GM18951 (cell line): ENCODE measurements around the gene MBP.

ENCODE experiments used
- POLR2A ChIP-seq: IDR thresholded peaks from 4 replicates; pipeline ENCODE4 v1.6.1; 2011; ENCODE audit warnings: mild to moderate bottlenecking; ENCODE audit not compliant: insufficient read length, insufficient read depth; ENCODE audit errors: extremely low read depth
- in situ Hi-C: fragments of 300-500 bp; cut with MboI; formaldehyde crosslinking; loops from one replicate; pipeline ENCODE4 v1.12.0; 2022; ENCODE audit warnings: low sequenced_read_pairs, mixed read lengths, inconsistent platforms; ENCODE audit not compliant: unreplicated experiment

MBP gene

DNA sequence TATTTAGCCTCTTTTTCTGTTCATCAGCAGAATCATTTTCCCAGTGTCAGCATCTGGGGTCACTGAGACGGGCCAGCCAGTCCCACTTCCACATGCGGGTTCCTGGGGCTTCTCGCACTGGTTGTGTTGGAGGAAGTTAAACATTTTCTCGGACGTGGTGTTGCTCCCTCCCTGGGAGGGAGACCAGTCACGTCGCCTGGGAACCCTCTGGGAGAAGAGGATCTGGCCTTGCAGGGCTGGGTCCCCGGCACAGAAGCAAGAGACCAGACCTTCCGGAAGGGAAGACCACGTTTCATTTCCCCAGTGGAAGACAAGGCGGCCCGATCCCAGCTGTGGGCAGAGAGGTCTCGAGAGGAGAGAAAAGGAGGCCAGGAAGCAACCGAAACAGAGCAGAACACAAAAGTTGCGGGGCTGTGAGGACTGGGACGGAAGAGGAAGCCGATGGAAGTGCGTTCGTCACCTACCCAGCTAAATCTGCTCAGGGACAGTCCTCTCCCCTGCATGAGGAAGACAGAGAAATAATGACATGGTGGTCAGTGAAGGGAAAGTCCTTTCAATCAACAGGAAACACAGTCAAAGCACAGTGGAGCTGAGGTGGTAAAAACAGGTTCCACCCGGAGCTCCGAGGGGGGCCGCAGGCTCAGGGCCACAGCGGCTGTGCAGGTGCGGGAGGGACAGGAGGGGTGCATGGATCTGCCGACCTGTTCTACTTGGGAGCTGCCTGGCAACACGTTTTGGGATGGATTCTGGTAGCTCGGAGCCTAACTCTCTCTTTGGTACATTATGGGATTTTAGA is 144.4 kb downstream of the MBP start:
- in situ Hi-C loops, result loop anchor here (25.0 kb wide), 1 partner anchor 674 kb away; no protein-coding TSS in a partner anchor
- TF ChIP-seq POLR2A, result no peak

DNA sequence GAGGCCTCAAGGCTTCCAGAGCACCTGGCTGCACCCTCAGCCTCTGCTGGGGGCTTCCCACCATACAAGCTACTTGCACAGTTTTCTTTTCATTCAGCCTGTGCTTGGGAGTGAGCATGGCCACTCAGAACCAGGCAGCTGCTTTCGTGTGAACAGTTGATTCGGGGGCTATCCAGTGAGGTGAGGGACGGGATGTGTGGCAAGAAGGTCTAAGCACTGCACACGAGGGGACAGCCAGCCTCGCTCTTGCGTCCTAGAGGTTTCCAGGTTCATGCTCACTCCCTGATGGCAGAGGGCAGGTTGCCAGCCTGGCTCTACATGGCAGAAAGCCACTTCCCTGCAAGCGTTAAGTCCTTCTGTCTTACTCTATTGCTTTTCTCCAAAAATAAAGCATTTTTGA is 146.2 kb downstream of the MBP start:
- in situ Hi-C loops, result loop anchor here (25.0 kb wide), 1 partner anchor 676 kb away; no protein-coding TSS in a partner anchor
- TF ChIP-seq POLR2A, result no peak

DNA sequence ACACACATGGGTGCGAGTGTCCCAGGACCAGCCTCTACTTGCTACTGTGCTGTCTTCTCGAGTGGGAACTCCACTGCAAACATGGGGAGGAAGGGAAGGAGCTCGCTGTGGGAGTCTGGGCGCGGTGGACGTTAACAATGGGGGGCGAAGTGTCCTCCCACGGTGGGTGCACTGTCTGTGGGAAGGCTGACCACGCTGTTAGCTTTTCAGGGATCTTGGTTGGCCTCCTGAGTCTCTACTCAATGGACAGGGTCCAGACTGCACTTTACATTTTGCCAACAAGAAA is 146.7 kb downstream of the MBP start:
- no peak for TF ChIP-seq POLR2A
- in situ Hi-C loops, result loop anchor here (25.0 kb wide), 1 partner anchor 676 kb away; no protein-coding TSS in a partner anchor

DNA sequence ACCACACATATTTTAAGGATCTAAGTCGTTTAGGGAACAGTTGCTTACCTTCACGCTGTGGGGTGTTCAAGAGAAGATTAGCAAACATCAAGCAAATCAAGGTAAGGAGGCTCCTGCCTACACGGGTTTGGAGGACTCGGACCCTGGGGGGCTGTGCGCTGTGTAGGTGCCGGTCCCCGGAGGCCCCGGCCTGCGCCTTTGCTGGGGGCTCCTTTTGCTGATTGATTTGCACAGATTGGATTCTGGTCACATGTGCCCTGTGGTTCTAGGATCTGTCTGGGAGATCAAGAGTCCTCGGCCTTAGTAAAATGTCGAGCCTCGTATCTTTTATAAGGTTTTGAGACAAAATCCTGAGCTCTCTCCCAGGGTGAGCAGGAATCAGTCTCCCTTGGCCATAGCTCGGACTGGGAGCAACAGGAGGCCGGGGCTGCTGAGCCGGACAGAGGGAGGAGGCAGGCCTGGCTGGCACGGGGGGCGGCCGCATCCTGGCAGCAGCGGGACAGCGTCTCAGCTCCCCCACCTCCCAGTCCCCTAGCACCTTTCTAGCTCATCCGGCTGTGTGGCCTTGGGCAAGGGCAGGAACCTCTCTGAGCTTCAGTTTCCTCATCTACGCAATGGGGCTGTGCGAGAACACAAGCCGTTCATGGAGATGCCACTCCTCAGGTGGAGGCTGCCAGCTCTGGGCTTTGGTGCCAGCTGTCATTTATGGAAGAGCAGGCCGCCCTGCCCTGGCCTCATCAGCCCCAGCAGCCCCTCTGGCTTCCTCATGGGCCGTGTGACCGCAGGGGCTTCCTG is 147.2 kb downstream of the MBP start:
- in situ Hi-C loops, result loop anchor here (25.0 kb wide), 1 partner anchor 677 kb away; no protein-coding TSS in a partner anchor
- TF ChIP-seq POLR2A, result no peak

DNA sequence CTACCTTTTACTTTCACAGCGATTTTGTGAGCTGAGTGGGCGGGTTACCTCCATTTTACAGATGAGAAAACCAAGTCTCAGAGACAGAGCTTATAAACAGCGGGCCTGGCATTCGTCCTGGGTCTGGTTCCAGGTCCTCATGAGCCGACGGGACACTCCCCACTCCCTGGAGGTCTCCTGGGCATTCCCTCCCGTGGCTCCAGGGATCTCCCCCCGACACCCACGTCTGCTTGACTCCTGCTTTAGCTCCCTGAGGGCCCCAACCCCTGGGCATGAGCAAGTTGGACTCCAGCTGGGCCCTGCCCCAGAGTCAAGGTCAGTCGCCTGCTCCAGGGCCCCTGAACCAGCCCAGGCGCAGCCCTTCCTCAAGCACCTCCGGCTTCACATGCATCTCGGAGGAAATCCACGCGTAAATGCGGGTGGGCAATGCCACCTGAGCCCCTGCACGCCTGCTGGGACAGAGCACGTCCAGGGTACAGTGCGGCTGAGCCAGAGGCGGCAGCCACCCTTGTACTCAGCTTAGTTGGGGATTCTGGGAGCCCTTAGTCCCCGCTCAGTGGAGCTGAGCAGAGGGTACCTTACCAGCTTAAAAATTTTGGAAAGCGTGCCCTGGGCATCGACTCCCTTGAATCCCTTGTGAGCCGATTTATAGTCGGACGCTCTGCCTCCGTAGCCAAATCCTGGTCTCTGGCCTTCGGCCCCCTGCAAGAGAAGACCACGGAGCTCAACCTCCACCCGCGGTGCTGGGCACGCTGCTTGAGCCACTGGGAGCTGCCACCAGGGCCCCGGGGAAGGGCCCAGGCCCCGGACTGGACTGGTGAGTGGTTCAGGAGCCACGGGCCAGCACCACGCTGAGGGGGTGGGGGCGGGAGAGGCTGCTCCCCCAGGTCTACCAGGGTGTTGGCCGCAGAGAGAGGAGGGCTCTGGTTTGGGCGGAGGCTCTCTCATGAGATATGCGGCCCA is 148.1 kb downstream of the MBP start:
- no peak for TF ChIP-seq POLR2A
- in situ Hi-C loops, result loop anchor here (25.0 kb wide), 1 partner anchor 678 kb away; no protein-coding TSS in a partner anchor

DNA sequence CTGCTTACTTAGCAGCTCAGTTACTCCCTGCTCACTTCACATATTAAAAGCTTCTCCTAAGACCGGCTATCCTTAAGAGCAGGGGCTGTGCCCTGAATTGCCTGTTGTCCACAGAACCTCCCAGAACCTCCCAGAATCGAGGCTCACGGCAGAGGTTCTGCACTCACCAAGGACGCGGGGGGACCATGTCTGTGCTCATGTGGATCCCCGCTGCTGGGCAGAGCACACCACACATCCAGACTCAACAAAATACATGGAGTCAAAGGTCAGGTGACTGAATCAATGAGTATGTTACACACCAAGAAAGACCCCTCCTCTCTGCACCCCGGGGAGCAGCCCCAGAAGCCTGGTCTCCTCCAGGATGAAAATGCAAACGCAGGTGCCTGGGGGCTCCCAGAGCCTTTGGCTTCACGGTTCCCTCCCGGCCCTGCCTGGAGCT is 149.0 kb downstream of the MBP start:
- in situ Hi-C loops, result loop anchor here (25.0 kb wide), 1 partner anchor 679 kb away; no protein-coding TSS in a partner anchor
- no peak for TF ChIP-seq POLR2A

DNA sequence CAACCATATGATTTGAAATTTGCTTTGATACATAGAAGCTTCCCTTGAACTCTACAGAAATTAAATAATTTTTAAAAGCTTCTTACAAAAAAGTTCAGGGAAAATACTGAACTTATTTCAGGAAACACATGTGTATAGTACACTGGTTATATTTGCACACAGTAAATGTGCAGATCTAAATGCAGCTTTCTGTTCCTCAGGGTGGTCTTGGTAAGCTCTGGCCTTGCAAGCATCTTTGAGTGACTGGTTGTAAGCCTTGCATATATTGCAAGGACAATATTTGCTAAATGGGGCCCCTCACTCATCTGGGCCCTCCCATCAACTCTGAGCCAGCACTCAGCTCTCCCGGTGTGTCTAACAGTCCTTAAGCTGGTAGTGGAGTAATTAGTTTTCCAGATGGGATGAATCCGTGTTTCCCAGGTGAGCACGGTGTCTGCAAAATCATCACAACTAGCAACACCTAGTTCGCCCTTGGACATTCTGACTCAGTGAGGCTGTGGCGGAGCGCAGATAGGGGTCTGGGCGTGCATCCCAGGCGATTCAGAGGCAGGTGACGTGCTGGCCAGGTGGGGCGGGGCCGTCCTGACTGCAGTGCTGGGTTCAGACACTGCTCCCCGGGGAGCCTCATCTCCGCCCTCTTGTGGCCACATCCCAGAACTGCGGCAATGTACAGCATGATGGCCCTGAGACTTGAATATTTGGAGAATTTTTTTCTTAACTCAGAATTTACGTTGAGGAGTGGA is 149.6 kb downstream of the MBP start:
- in situ Hi-C loops, result loop anchor here (25.0 kb wide), 1 partner anchor 679 kb away; no protein-coding TSS in a partner anchor
- no peak for TF ChIP-seq POLR2A

DNA sequence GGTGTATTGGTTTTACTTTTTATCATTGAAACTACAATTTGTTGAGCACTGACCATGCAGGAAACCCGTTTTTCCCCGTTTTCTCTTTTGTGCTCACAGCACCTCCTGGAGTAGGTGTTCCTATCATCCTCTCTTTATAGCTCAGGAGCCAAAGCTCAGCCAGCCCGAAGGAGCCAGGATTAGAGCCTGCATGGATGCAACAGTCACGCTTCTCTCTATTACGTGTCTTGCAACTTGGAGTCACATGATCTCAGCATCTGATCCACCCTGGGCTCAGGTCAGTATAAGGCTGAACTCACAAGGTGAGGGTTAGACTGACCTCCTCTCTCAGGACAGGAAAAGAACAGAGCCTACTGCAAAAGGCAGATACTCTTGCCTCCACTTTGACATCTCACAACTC is 150.5 kb downstream of the MBP start:
- in situ Hi-C loops, result loop anchor here (25.0 kb wide), 1 partner anchor 680 kb away; no protein-coding TSS in a partner anchor
- no peak for TF ChIP-seq POLR2A

DNA sequence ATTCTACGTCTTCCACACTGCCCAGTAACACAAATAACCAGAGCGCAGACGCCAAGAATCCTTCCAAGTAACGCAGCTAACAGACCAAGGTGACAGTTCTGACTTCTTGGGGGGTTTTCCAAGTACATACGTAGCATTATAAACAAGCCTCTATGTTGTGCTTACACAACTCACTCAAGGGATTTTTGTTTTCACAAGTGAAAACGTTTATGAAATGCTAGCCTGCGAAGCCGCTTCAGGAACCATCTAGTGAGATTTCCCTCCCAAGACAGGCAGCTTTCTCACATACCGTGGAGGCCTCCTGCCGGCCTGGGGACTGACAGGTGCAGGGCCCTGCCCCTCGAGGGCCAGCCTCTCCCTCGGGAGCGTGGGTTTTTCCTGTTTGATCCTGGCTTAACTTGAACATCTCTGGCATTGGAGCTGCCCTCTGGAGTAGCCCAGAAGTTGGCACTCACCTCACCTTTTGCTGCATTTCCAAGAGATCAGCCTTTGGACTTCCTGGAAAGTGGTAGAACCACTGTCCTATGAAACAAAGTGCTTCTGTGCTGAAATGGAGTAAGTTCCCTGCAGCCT is 151.1 kb downstream of the MBP start:
- no peak for TF ChIP-seq POLR2A
- in situ Hi-C loops, result loop anchor here (25.0 kb wide), 1 partner anchor 681 kb away; no protein-coding TSS in a partner anchor

DNA sequence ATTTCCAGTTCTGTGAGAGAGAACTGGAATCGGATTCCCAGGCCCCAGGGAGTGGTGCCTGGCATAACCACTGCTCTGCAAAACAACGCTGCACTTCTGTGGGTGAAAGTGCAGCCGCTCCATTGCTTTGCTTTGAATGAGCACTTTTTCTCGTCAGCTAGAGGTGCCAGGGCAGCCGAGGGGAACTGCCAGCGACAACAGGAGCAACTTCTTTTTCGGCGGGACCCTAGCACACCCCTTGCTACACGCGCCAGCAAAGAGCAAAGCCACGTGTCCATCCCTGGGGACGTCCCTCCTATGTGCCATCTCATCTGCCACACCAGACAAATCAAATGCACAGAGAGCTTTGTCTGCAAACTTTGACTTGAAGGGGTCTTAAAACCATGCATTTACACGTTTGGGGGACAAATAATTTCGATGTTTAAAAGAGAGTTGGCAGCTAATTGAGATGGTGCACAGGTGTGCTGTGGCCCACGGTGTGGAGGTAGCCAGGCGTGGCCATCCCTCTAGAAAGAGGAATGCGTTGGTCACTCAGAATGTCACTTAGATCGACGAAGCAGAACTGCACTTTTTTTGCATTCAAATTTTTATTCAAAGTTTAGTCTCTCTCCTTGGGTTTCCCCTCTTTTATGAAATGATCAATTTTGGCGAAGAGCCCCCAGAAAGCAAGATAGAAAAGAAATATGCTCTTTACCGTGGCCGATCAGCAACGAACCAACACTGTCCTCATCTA is 151.8 kb downstream of the MBP start:
- TF ChIP-seq POLR2A, result no peak
- in situ Hi-C loops, result loop anchor here (25.0 kb wide), 1 partner anchor 681 kb away; no protein-coding TSS in a partner anchor

DNA sequence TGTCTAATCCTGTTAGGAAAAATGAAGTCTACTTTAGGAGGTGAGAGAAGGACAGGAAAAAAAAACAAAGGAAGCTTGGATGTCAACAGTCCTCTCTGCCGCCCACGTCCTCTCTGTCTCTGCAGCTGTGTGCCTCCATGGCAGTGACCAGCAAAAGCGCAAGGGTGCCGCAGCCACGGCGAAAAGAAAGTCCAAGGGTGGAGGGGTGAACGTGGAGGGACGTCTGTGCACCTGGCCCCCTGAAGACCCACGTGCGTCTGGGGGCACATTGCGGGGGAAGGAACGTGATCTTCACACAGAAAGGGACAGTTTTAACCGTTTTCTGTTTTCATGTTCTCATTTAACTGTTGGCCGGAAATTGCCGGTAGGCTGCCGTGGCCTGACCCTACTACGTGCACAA is 152.7 kb downstream of the MBP start:
- TF ChIP-seq POLR2A, result no peak
- in situ Hi-C loops, result loop anchor here (25.0 kb wide), 1 partner anchor 682 kb away; no protein-coding TSS in a partner anchor
